22Rv1 (cell line): ENCODE measurements around the gene LEMD1.
A peak's percentile ranks its signal among the peaks of the same experiment; 100 is the strongest.

Experiments
- H3K27ac ChIP-seq: fragments of 450-650 bp; 2 replicates; pipeline ENCODE4 v1.5.1; 2017
- ZFX ChIP-seq: fragments of 450-650 bp; IDR thresholded peaks from 2 replicates; pipeline ENCODE4 v1.6.1; 2017; ENCODE audit warnings: antibody characterized with exemption, borderline replicate concordance
- TF ChIP-seq, protein P1 (sequence below): fragments of 450-650 bp; IDR thresholded peaks from 2 replicates; pipeline ENCODE4 v1.5.1; 2017; ENCODE audit warnings: mild to moderate bottlenecking

Gene LEMD1

DNA sequence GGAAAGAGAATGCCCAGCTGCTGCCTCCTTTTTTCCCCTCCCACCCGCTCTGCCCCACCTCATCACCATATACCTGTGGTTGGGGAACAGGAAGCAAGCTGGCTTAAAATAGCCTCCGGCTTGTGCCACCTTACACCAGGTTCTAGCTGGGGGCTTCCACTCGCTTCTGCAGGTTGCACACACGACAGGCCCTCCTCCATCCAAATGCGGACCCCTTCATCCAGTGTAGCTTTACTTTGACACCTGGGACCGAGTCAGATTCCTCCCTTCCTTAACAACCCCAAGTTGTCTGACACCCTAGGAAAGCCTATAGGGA is 19.4 kb upstream of the LEMD1 start:
- no peak overlapping the region for H3K27ac ChIP-seq
- no peak for TF ChIP-seq ZFX
- TF ChIP-seq, protein P1, sequence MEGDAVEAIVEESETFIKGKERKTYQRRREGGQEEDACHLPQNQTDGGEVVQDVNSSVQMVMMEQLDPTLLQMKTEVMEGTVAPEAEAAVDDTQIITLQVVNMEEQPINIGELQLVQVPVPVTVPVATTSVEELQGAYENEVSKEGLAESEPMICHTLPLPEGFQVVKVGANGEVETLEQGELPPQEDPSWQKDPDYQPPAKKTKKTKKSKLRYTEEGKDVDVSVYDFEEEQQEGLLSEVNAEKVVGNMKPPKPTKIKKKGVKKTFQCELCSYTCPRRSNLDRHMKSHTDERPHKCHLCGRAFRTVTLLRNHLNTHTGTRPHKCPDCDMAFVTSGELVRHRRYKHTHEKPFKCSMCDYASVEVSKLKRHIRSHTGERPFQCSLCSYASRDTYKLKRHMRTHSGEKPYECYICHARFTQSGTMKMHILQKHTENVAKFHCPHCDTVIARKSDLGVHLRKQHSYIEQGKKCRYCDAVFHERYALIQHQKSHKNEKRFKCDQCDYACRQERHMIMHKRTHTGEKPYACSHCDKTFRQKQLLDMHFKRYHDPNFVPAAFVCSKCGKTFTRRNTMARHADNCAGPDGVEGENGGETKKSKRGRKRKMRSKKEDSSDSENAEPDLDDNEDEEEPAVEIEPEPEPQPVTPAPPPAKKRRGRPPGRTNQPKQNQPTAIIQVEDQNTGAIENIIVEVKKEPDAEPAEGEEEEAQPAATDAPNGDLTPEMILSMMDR = no peak

DNA sequence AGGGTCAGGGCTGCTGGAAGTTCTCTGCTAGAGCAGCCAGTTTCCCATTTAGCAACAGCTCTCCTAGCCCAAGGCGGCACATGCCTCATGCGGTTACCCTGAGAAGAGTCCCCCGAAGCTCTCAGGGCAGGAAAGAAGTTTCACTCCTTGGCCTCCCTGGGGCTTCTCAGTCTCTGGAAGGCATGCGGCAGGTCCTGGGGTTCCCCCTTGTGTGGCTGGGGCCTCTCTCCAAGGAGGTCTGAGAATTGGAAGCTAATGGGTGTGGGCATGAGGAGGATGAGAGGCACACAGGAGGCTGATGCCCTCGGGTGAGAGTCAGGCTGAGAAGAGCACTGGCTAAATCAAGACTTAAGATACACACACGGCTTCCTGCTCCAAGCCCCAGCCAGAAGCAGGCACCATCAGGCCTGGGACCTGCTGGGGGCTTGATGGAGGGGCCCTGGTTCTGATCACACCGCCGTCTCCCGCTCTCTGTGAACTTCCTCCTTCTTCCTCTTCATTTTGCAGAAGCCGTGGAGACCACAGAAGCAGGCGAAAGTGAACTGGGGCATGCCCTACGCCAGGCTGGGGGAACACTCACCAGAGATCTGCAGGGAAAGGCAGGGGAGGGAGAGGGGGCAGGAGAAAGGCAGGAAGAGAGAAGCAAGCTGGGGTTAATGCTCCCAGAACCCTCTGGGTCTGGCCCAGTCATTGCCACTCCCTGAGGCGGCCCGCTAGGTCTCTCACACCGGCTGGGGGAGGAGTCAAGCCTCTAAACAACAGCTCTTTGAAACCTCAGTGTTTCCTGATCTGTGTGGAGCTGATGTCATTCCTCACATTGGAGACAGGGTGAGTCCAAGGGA is 18.8 kb upstream of the LEMD1 start:
- no peak overlapping the region for H3K27ac ChIP-seq
- TF ChIP-seq ZFX = no peak
- TF ChIP-seq, protein P1 = no peak

DNA sequence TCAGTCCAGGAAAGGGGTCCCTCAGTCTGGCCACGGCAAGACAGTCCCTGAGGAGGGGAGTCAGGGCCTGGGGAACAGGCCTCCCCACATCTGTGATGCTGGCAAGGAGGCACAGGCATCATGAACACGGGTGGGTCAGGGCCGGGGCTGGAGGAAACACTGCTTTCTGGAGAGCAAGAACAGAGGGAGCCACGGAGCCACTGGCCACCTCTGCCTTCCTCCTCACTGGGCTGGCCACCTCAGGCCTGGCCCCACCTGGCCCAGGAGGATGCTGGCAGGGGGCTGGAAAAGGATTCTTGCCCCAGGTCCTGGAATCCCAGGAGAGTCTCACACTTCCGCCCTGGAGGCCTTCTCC is 18.2 kb upstream of the LEMD1 start:
- TF ChIP-seq, protein P1 = no peak
- TF ChIP-seq ZFX = no peak
- H3K27ac ChIP-seq = no peak overlapping the region

DNA sequence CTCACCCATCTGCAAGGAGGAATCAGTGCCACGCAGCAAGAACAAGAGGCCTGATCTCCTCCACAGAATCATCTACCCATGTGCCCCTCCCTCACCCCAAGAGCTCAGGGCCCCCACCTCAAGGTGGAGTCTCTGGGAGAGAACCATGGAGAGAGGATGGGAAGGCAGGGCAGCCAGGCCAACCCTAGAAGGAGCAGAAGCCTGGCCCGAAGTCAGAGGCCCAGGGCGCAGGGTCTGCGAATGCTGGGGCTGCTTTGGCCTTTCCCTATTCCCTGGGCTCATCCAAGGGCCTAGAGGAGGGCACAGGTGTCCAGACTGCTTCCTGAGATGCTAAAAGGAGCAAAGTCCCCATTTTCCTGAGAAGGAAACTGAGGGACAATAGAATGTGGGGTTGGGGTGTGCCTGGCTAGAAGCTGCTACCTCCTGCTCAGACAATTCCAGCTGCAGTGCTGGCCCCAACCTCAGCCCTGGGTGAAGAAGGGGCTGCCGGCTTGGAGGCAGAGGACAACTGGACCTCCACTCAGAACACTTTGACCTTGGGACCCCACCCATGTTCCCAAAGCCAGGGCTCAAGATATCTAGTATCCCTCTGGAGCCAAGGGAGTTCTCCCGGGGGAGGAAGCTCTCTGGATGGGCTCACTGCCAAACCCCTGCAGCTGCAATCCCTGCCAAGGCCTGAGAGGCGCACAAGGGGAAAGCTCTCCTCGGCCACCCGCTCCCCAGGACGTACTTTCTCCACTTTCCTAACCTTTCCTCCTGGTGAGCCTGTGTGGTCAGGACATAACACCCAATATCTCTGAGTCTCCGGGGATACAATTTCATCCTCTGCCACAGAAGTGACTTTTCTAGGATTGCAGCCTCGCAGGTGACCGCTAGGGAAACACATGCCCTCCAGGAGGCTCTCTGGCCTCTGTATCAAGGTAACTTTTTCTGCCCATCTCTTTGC is 16.6 kb upstream of the LEMD1 start:
- no peak overlapping the region for H3K27ac ChIP-seq
- TF ChIP-seq, protein P1 = peak; percentile 35
- no peak for TF ChIP-seq ZFX

DNA sequence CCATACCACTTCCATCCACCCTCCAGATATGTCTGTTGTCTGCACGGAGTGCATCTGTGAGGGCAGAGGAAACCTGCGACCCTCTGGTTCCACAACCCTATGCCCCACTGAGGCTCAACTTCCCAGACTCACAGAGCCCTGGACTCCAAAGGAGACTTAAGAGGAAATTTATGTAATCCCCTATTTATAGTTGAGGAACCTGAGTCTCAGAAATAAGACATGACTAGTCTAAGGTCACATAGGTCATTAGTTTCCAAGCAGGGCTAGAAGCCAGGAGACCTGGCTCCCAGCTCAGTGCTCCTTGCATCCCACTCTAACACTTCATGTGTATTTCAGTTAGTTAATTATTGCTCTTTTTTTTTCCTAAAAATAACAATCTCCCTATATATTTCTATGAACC is 15.7 kb upstream of the LEMD1 start:
- no peak for TF ChIP-seq ZFX
- TF ChIP-seq, protein P1 = no peak

DNA sequence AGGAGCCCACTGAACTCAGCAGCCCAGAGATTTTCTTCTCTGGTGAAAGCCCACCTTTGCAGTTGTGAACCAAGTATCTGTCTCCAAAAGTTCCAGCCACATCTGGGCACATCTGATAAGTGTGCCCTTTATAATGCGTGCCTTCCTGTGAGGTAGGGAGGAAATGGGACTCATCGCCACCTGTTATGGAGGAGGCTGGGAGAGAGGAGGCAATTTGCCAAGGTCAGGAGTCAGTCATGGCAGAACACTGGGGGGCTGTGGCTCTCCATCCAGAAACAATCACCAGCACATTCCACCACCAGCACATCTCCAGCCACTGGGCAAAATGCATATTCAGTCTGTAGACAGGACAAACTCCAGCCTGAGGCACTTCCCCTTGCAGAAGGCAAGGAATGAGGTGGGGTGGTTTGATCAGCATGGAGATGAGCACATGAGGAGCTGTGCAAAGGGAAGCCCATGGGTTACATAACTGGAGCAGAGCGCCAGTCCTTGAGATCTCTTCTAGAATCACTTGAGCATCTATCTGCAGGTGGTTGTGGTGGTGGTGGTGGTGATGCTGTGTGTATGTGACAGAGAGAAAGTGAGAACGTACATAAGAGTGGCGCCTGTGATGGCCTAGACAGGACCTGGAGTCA is 15.0 kb upstream of the LEMD1 start:
- no peak overlapping the region for H3K27ac ChIP-seq
- no peak for TF ChIP-seq ZFX
- TF ChIP-seq, protein P1 = no peak

More for the DNA sequence above, 15.7 kb upstream of the LEMD1 start:
- H3K27ac ChIP-seq = no peak overlapping the region
